G401 (cell line): ENCODE data around the gene DXO. TPM values are rescaled to one million over a fixed set of nuclear protein-coding genes. Genes with fewer than 3 reads are reported as not detected.
"Not testable (repeated sequence)": the region's sequence is repeated elsewhere in the genome, so short reads cannot be mapped to it uniquely, and the experiment has no call there.

Source experiments
- DNase-seq: peaks from one replicate; pipeline ENCODE4 v3.0.0-alpha.2; 2015; ENCODE audit warnings: low spot score
- in situ Hi-C: cut with HindIII; loops from 2 replicates; pipeline ENCODE4 v1.10.0; 2016; ENCODE audit warnings: low sequenced_read_pairs, mixed read lengths
- total RNA-seq: library from RNA; depleted of rRNA; stranded (reverse); fragments of >200 nt; shearing (Covaris generic); gene quantifications from 2 replicates; pipeline ENCODE4 v1.2.3, GENCODE V29; 2014; rRNA removed

DXO gene
- total RNA-seq, result 4.3 and 7.1 TPM in 2 replicates

DNA sequence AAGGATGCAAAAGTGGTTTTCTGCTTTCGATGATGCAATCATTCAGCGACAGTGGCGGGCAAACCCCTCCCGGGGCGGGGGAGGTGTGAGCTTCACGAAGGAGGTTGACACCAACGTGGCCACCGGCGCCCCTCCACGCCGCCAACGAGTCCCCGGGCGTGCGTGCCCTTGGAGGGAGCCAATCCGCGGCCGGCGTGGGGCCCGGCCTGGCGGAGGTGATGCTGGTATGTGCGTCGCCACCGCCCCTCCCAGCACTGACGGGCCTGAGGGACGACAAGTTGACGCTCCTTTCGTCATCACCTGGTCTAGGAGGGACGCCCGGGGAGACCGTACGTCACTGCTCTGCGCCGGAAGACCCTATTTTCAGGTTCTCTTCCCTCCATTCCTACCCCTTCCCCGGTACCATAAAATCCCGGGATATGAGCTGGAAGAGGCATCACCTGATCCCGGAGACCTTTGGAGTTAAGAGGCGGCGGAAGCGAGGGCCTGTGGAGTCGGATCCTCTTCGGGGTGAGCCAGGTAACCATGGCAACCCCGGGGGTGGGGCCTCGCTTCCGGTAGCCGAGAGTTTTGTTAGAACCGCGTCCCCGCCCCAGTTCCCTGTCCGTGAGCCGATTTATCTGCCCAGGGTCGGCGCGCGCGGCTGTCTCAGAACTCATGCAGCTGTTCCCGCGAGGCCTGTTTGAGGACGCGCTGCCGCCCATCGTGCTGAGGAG is at the start of gene DXO:
DXO (minus strand) TSS at position 146 of the 716 bp plus-strand sequence. CDS start 463 bp downstream, outside the sequence.
- in situ Hi-C loops, result no loop called here
- peak; percentile 99 for DNase-seq

DNA sequence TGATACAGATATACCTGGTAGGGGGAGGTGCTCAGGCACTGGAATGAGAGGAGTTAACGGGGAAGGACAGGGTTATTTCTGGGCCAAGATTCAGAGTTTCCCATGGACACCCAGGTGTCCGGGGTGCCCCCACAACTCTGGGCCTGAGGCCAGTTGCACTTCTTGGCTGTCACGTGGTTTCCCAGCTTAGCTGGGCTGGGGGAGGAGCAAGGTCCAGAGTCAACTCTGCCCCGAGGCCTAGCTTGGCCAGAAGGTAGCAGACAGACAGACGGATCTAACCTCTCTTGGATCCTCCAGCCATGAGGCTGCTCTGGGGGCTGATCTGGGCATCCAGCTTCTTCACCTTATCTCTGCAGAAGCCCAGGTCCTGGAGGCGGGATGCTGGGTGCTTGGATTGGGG is 42.6 kb upstream of the DXO start, which contains the start of gene C4B:
C4B (plus strand) TSS at position 249 of the 400 bp plus-strand sequence; CDS start at position 300, 51 bp downstream.
- DNase-seq, in situ Hi-C loops: not testable (repeated sequence)

DNA sequence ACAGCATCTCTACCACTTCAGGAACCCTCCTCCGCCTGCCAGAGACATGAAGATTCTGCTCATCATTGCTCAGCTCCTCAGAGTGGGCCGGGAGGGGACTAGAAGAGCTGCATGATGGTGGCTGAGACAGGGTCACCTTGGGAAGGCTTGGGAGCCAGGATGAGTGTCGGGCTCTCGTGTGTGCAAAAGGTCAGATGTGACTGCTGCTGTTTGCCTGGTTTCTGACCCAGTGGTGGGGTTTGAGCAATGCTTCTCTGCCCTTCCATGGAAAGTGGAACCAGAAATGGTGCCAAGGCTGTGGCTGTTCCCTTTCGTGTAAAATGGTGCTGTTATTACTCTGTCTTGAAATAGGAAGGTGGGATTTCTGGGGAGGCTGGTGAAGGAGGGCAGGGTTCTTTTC is 41.8 kb upstream of the DXO start:
- in situ Hi-C loops, DNase-seq: not testable (repeated sequence)

DNA sequence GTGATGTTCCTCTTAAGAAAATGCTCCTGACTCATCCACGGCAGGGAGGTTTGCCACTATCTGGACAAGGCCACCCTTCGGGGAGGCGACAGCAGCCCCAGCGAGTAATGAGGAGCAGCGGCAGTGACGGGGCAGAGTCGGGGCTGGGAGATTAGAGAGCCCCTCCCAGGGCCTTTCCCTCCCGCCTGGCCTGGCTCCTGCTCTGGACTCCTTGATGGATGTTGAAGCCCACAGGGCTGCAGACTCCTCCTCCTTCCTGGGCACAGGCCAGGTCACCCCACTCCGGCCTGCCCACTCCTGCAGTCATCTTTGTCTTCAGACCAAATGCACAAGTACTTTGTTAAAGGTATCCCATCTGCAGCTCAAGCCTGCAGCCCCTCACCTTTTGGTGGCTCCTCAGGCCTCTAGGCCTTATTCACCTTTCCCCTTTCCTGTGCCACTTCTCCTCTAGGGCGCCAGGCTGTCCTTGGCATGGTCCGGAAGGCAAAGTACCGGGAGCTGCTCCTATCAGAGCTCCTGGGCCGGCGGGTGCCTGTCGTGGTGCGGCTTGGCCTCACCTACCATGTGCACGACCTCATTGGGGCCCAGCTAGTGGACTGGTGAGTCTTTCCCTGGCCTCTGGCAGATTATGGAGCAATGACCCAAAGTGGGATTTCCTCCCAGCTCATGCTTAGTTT is 41.1 kb upstream of the DXO start:
- DNase-seq, in situ Hi-C loops: not testable (repeated sequence)

DNA sequence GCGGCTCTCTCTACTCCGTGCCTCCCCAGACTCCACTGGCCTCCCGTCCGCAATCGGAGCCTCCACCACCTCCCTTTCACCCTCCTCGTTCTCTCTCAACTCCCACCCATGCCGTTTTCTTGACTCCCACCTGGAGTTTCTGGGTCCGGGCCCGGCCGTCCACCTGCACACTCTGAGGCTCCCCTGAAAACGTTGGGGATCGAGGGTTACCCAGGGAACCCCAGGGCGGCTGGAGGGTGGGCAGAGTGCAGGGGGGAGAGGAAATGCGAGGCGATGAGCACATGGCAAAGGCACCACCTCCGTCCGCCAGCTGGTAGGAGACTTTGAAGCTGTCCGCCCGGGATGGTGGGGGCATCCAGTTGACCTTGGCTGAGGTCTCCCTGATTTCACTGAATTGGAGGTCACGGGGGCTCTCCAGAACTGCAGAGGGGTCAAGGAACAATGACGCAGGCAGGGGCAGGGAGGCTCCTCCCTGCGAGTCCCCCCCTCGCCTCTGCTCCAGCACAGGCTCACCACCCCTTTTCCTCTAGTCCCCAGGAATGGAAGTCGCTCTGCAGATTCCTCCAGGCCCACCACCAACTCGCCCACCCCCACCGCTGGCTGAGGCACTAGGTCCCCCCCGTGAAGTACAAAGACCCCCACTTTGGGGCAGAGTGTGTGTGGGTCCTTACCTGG is 39.1 kb upstream of the DXO start:
- in situ Hi-C loops, DNase-seq: not testable (repeated sequence)

DNA sequence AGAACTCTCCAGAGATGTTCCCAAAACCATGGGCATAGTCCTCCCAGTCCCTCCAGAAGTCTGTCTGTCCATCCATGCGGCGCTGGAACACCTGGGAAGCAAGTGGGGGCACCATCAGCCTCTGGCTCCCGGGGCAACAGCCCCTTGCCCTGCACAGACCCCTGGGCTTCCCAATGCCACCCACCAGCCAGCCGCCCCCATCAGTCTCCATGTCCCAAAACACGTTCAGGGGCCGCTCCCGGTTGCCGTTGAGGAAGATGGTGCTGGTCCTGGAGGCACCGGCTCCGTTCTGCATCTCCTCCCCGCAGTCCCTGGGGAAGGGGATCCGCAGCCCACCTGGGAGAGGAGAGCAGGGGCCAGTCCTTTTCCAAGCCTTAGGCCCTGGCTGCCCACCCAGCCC is 37.6 kb upstream of the DXO start:
- in situ Hi-C loops, DNase-seq: not testable (repeated sequence)

DNA sequence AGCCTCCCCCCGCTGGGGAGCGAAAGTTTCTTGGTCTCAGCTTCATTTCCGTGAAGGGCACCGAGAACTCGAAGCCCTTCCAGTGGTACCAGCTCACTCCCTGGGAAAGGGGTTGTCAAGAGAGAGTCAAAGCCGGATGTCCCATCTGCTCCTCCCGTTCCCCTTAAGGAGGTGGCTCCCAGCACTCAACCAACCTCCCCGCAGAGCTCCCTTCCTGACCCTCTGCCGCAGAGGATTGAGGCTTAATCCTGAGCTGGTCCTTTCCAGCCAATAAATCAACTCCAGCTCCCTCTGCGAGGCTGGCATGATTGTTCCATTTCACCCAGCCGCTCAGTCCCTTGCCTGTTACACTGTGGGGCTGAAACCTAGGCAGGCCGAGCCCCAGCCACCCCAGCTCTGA is 36.7 kb upstream of the DXO start:
- in situ Hi-C loops, DNase-seq: not testable (repeated sequence)

DNA sequence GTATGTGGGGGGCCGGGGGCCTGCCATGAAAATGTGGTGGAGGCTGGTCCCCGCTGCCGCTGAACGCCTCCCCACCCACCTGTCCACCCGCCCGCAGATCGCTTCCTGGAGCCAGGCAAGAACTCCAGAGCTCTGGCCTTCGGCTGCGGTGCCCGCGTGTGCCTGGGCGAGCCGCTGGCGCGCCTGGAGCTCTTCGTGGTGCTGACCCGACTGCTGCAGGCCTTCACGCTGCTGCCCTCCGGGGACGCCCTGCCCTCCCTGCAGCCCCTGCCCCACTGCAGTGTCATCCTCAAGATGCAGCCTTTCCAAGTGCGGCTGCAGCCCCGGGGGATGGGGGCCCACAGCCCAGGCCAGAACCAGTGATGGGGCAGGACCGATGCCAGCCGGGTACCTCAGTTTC is 36.1 kb upstream of the DXO start:
- in situ Hi-C loops, DNase-seq: not testable (repeated sequence)

DNA sequence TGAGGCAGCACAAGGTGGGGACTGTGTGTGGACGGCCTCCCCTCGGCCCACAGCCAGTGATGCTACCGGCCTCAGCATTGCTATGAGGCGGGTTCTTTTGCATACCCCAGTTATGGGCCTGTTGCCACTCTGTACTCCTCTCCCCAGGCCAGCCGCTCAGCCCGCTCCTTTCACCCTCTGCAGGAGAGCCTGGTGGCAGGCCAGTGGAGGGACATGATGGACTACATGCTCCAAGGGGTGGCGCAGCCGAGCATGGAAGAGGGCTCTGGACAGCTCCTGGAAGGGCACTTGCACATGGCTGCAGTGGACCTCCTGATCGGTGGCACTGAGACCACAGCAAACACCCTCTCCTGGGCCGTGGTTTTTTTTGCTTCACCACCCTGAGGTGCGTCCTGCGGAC is 35.1 kb upstream of the DXO start:
- in situ Hi-C loops, DNase-seq: not testable (repeated sequence)

DNA sequence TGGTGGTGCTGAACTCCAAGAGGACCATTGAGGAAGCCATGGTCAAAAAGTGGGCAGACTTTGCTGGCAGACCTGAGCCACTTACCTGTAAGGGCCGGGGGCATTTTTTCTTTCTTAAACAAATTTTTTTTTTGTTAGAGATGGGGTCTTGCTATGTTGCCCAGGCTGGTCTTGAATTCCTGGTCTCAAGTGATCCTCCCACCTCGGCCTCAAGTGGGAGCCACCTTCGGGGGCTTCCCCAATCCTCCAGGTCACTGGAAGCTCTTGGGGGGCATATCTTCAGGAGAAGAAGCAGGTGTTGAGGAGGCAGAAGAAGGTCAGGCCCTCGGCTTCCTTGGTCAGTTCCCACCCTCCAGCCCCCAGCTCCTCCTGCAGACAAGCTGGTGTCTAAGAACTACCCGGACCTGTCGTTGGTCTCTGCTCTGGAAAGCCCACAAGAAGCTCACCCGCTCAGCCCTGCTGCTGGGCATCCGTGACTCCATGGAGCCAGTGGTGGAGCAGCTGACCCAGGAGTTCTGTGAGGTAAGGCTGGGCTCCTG is 34.1 kb upstream of the DXO start:
- in situ Hi-C loops, DNase-seq: not testable (repeated sequence)

DNA sequence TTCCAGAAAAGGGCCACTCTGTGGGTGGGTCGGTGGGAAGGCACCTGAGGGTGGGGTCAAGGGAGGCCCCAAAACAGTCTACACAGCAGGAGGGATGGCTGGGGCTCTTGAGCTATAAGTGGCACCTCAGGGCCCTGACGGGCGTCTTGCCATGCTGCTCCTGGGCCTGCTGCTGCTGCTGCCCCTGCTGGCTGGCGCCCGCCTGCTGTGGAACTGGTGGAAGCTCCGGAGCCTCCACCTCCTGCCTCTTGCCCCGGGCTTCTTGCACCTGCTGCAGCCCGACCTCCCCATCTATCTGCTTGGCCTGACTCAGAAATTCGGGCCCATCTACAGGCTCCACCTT is 33.6 kb upstream of the DXO start:
- DNase-seq, in situ Hi-C loops: not testable (repeated sequence)

DNA sequence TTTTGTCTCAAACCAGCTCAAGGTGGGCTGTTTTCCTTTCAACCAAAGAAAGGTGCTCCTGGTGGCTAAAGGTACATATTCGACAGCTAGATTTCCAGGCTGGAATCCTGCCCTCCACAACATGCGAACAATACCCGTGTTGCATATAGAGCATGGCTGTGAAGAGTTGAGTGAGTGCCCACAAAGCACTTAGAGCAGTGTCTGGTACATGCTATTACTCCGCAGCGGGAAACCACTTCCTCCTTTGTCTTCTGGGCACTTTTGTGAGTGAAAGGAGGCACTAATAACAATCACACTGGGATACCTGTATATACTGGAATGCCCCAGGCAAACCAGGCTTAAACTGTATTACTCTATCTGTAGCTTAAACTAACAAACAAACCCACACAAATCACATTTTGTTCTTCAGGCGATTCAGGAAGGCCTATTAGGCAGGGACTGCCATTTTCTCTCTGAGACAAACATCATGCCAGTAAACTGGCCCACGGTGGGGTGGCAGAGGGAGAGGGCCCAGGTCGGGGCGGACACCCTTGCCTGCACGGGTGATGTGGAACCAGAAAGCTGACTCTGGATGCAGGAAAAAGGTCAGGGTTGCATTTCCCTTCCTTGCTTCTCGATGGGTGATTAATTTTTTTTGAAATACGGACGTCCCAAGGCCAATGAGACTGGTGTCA is 33.1 kb upstream of the DXO start:
- in situ Hi-C loops, result not testable (repeated sequence)

DNA sequence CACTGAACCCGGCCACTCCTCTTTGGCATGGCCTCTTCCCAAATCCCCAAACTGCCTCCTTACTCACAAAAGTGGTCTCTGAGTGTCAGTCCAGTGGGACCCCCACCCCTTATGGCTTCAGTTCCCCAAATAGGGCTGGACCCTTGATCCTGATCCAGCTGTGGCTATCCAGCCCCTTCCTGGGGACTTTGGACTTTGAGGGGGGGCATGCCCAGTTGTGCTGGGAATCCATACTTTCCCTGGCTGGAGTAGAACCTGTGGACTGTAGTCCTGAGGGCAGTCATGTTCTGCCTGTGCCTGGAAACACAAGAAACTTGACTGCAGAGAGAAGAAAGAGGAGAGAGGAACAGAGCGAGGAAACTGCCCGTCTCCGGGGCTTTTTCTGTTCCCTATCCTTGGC is 32.5 kb upstream of the DXO start:
- in situ Hi-C loops, DNase-seq: not testable (repeated sequence)

More for the DNA sequence above, 33.1 kb upstream of the DXO start:
- DNase-seq, result not testable (repeated sequence)

DNA sequence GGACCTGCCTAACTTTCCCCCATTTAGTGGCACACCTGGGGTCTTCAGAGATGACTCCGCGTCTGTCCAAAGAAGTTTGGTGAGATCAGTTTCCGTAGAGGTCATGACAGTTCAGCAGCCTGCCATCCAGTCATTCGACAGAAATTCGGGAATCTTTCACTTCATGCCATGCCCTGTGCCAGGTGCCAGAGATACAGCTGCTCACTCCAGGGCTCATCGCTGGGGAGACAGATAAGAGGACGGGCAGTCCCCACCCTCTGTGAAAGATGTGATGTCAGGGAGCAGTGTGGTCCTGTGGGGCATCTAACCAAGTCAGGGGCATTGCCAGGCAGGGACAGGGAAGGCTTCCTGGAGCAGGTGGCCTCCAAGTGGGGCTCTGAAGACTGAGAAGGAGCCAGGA is 31.4 kb upstream of the DXO start:
- DNase-seq, in situ Hi-C loops: not testable (repeated sequence)

DNA sequence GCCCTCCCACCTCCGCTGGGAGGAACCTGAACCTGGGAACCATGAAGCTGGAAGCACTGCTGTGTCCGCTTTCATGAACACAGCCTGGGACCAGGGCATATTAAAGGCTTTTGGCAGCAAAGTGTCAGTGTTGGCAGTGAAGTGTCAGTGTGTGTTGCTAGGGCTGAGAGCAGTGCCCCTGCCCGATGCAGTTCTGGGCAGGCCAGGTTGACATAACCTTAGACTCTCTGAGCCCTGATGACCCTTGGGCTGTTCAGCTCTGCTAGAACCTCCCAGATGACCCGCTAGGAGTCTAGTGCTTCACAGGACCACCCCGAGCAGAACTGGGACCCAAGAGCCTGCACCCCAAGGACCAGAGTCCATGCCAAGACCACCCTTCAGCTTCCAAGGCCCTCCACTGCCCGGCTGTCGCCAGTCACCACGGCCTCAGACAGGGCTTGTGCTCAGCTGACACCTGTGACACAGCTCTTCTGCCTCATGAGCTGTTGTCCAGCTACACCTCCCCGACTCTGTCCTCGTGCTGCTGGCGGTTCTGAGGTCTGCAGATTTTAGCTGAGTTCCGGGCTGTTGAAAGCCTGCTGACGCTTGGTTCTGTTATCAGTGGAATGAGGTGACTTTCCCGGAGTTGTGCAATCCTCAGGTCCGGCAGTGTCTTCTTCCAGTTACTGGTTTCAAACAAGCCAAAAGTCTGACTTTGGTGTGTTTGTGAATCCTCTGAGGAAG is 30.8 kb upstream of the DXO start:
- in situ Hi-C loops, DNase-seq: not testable (repeated sequence)

DNA sequence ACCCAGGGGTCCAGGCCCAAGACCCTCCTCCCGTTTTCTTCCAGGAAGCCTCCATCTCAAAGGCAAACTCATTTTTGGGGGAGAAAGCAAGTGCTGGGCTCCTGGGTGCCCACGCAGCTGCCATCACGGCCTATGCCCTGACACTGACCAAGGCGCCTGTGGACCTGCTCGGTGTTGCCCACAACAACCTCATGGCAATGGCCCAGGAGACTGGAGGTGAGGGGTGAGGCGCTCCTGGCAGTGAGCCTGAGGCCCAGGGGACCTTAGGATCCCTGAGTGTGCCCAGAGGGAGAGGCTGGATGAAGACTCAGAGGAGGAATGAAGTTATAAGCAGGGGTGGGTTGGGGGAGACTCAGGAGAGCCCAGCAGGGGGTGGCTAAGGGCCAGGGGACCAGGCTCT is 24.4 kb upstream of the DXO start:
- in situ Hi-C loops, DNase-seq: not testable (repeated sequence)

DNA sequence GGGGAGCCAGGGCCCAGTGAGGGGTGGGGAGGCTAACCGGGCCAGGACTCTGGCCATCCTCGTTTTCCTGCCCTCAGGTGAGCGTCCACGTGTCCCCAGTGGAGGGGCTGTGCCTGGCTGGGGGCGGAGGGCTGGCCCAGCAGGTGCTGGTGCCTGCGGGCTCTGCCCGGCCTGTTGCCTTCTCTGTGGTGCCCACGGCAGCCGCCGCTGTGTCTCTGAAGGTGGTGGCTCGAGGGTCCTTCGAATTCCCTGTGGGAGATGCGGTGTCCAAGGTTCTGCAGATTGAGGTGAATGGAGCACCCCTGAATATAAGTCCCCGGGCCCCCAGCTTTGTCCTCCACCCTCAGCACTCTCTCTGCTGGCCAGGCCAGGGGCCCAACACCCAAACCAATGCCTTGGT is 22.5 kb upstream of the DXO start:
- DNase-seq, in situ Hi-C loops: not testable (repeated sequence)

DNA sequence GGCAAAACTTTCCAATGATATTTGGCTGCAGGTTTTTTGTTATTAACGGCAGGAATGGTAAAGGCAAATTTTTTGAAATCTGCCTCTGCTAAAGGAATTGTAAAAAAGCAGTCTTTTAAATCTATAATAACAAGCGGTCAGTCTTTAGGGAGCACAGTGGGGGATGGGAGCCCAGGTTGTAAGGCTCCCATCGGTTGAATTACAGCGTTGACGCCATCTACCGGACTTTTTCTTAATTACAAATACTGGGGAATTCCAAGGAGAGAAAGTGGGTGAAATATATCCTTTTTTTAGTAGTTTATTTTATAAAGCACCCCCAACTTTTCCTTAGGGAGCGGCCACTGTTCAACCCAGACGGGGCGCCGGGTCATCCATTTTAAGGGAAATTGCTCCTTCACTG is 17.4 kb upstream of the DXO start:
- in situ Hi-C loops, DNase-seq: not testable (repeated sequence)
